GM12878 (cell line): ENCODE data around the gene PROSER3. TPM values are rescaled to one million over a fixed set of nuclear protein-coding genes. Genes with fewer than 3 reads are reported as not detected.

ENCODE experiments used
- ATAC-seq: fragments of 200-7000 bp; cut with Tn5 transposase; 3 replicates; pipeline ENCODE4 v1.9.1; 2020; ENCODE audit warnings: mild to moderate bottlenecking, moderate library complexity
- BruUV-seq: library from RNA; stranded (reverse); fragments of 400-500 nt; replicated peaks from 2 replicates; lab custom pipeline; 2021; lab: Mats Ljungman, UMichigan
- CTCF ChIA-PET: fragments of 300-600 bp; sonication (Branson Sonifier 250); formaldehyde crosslinking; extraction: SDS; loops from one replicate; lab custom pipeline; 2021; ENCODE audit warnings: inconsistent platforms; lab: Yijun Ruan, JAX
- POLR2A ChIA-PET: fragments of 350-600 bp; formaldehyde crosslinking; extraction: SDS; loops from one replicate; lab custom pipeline; 2021; ENCODE audit warnings: inconsistent platforms; lab: Charles Lee
- RAD21 ChIA-PET: fragments of 300-600 bp; sonication (Branson Sonifier 250); formaldehyde crosslinking; loops from one replicate; lab custom pipeline; 2023; ENCODE audit warnings: antibody characterized with exemption; ENCODE audit not compliant: unreplicated experiment; lab: Charles Lee
- SMC1A ChIA-PET: fragments of 300-600 bp; sonication (Branson Sonifier 250); formaldehyde crosslinking; loops from one replicate; lab custom pipeline; 2023; ENCODE audit not compliant: unreplicated experiment, uncharacterized antibody; lab: Charles Lee
- DNase-seq: peaks from one replicate; pipeline ENCODE4 v3.0.0-alpha.2; 2011; ENCODE audit warnings: low read depth, low spot score
- FAIRE-seq: peaks from 3 replicates; lab custom pipeline; 2011; peaks lifted over from hg19 to GRCh38; lab: Jason Lieb, UNC
- H2AFZ ChIP-seq: 2 replicates; pipeline ENCODE4 v1.6.0; 2011; ENCODE audit warnings: low read depth, low read length, control low read depth; ENCODE audit not compliant: control insufficient read depth
- H3K27ac ChIP-seq: 2 replicates; pipeline ENCODE4 v1.5.1; 2011; ENCODE audit warnings: control low read depth; ENCODE audit not compliant: control insufficient read depth, insufficient read depth
- H3K27me3 ChIP-seq, 2 experiments: replicated peaks in 1 of 2; 2 replicates each; pipeline versions ENCODE4 v1.6.0 to v1.6.1; 2011; ENCODE audit warnings: low read length in 1 of 2; ENCODE audit not compliant: control insufficient read depth in 2 of 2, insufficient read depth in 2 of 2
- H3K36me3 ChIP-seq, 2 experiments: 2 replicates each; pipeline ENCODE4 v1.5.1; 2011; ENCODE audit warnings: low read length in 1 of 2; ENCODE audit not compliant: control insufficient read depth in 2 of 2, insufficient read depth in 2 of 2
- H3K4me1 ChIP-seq: 2 replicates; pipeline ENCODE4 v1.6.1; 2011; ENCODE audit warnings: mild to moderate bottlenecking, low read length, moderate library complexity, mixed read lengths; ENCODE audit not compliant: control insufficient read depth, insufficient read depth
- H3K4me2 ChIP-seq: 2 replicates; pipeline ENCODE4 v1.6.0; 2011; ENCODE audit warnings: control low read depth; ENCODE audit not compliant: control insufficient read depth, insufficient read depth
- H3K4me3 ChIP-seq: fragments of 200-600 bp; sonication (generic); 2 replicates; pipeline ENCODE4 v1.5.1; 2016
- H3K79me2 ChIP-seq: 2 replicates; pipeline ENCODE4 v1.6.0; 2011; ENCODE audit warnings: low read length; ENCODE audit not compliant: control insufficient read depth, insufficient read depth
- H3K9ac ChIP-seq: 2 replicates; pipeline ENCODE4 v1.8.0; 2011; ENCODE audit warnings: low read length, control low read depth, mixed read lengths; ENCODE audit not compliant: control insufficient read depth, insufficient read depth
- H3K9me3 ChIP-seq: replicated peaks from 3 replicates; pipeline ENCODE4 v1.5.1; 2011; ENCODE audit warnings: mild to moderate bottlenecking, low read length; ENCODE audit not compliant: control insufficient read depth, insufficient read depth
- H4K20me1 ChIP-seq: 2 replicates; pipeline ENCODE4 v1.6.0; 2011; ENCODE audit not compliant: control insufficient read depth, insufficient read depth
- CHD2 ChIP-seq: IDR thresholded peaks from 2 replicates; pipeline ENCODE4 v1.6.1; 2011; ENCODE audit warnings: low read depth, low read length, improper control_type of control experiment, borderline replicate concordance
- CREB1 ChIP-seq: IDR thresholded peaks from 2 replicates; pipeline ENCODE4 v1.6.1; 2012; ENCODE audit warnings: low read depth, mild to moderate bottlenecking, inconsistent platforms
- CTCF ChIP-seq, 3 experiments: IDR thresholded peaks in 2 of 3; conservative IDR thresholded peaks in 1 of 3; 2 replicates each; pipeline ENCODE4 v1.5.1; 2011; ENCODE audit warnings: low read depth in 3 of 3, low read length in 3 of 3, mild to moderate bottlenecking in 3 of 3, control low read depth in 2 of 3, moderate library complexity in 2 of 3, inconsistent platforms in 1 of 3, mixed read lengths in 1 of 3; ENCODE audit not compliant: control insufficient read depth in 2 of 3, insufficient read depth in 1 of 3; ENCODE audit errors: extremely low read depth in 1 of 3
- FOXK2 ChIP-seq: fragments of 450-650 bp; IDR thresholded peaks from 2 replicates; pipeline ENCODE4 v1.6.1; 2017; ENCODE audit warnings: mild to moderate bottlenecking, moderate library complexity
- POLR2AphosphoS2 ChIP-seq: IDR thresholded peaks from 2 replicates; pipeline ENCODE4 v1.6.1; 2011; ENCODE audit warnings: low read depth, mild to moderate bottlenecking, low read length, improper control_type of control experiment, moderate library complexity
- RAD21 ChIP-seq: IDR thresholded peaks from 2 replicates; pipeline ENCODE4 v1.6.1; 2011; ENCODE audit warnings: mild to moderate bottlenecking, low read depth, low read length, moderate library complexity; ENCODE audit not compliant: insufficient read depth
- RB1 ChIP-seq: fragments of 450-650 bp; formaldehyde crosslinking; IDR thresholded peaks from 2 replicates; pipeline ENCODE4 v1.6.1; 2017; ENCODE audit warnings: mild to moderate bottlenecking, borderline replicate concordance
- SMC3 ChIP-seq: IDR thresholded peaks from 2 replicates; pipeline ENCODE4 v1.6.1; 2011; ENCODE audit warnings: low read length, improper control_type of control experiment, borderline replicate concordance
- SP1 ChIP-seq: IDR thresholded peaks from one replicate; pipeline ENCODE4 v1.6.1; 2011; ENCODE audit warnings: low read depth, low read length
- TBL1XR1 ChIP-seq: IDR thresholded peaks from 2 replicates; pipeline ENCODE4 v1.6.1; 2012; ENCODE audit warnings: low read depth, low read length, improper control_type of control experiment
- WGBS: methylation state at CpG from one replicate; pipeline ENCODE4 v1.1.6; 2016; ENCODE audit warnings: low lambda C conversion rate; ENCODE audit not compliant: insufficient replicate concordance, insufficient coverage; ENCODE audit errors: missing lambda C conversion rate; 5-methylcytosine and 5-hydroxymethylcytosine counted together
- in situ Hi-C: fragments of 300-500 bp; cut with MboI; formaldehyde crosslinking; loops from 9 replicates; pipeline ENCODE4 v1.14.3; 2018; ENCODE audit warnings: mixed read lengths
- intact Hi-C: fragments of 100-400 bp; cut with micrococcal nuclease; formaldehyde crosslinking; loops from one replicate; pipeline ENCODE4 v1.14.2; 2022; ENCODE audit not compliant: unreplicated experiment
- polyA plus RNA-seq, 11 experiments: library from polyadenylated mRNA; depleted of rRNA in 4 of 11; unstranded in 6 of 11; stranded (reverse) in 5 of 11; fragments of >200 nt; fragmentation: Nextera tagmentation in 4 of 11; fragmentation: Illumina TruSeq in 1 of 11; extraction: Ambion mirVana in 4 of 11; extraction: Trizol in 1 of 11; gene quantifications; 1 replicate in 1 of 11; 2 replicates in 10 of 11; pipeline versions ENCODE4 v1.2.1 to v1.2.3, GENCODE V29; 2011 to 2016; ENCODE audit warnings: inconsistent platforms in 2 of 11, missing spikeins in 2 of 11, low read depth in 1 of 11
- total RNA-seq, 4 experiments: library from RNA; depleted of rRNA in 3 of 4; stranded (reverse); fragments of >200 nt in 3 of 4; fragmentation: Illumina TruSeq in 1 of 4; extraction: Trizol in 1 of 4; gene quantifications; 2 replicates each; pipeline versions ENCODE4 v1.2.1 to v1.2.3, GENCODE V29; 2013 to 2021
- TF ChIP-seq, protein P1 (sequence below): fragments of 450-650 bp; IDR thresholded peaks from 2 replicates; pipeline ENCODE4 v1.6.1; 2017; ENCODE audit warnings: antibody characterized with exemption, mild to moderate bottlenecking, moderate library complexity
- TF ChIP-seq, protein P2 (sequence below): IDR thresholded peaks from 2 replicates; pipeline ENCODE4 v1.6.1; 2011; ENCODE audit warnings: borderline replicate concordance, low read depth, mild to moderate bottlenecking, moderate library complexity, mixed read lengths, low read length; ENCODE audit not compliant: insufficient read depth; ENCODE audit errors: extremely low read length

PROSER3 gene
- total and polyA plus RNA-seq, 10 of the 15 experiments (the other 5 are each of a cell fraction or from before 2014, with no cell fraction given) = 0.85 to 25.1 (median 9.6) TPM

GRCh38 chr19:35790981-35791813, 33.2 kb downstream of the PROSER3 start:
- ChIA-PET RAD21 (interaction anchor here (0.9 kb wide), 1 partner anchor 97 kb away, joined by 3 read pairs; no protein-coding TSS in a partner anchor), POLR2A (no interaction called here)
- Histone ChIP-seq H3K79me2 (no peaks in the 10 kb centered on the region), H2AFZ (no peak overlapping the region), H3K4me1 (no peaks in the 10 kb centered on the region), H3K4me2 (no peak overlapping the region), H3K27me3 (no peaks in the 10 kb centered on the region; a peak in 1 of 4 replicates), H3K9ac (no peak overlapping the region)
- peak; percentile 78 for ATAC-seq
- BruUV-seq = no TSS peak
- in situ Hi-C loops (no loop called here), intact Hi-C loops (no loop called here)
- TF ChIP-seq RAD21 (peak; percentile 26; the same call in 1 of the 2 replicates), CREB1 (no peak), CHD2 (no peak), SP1 (no peak), TBL1XR1 (no peak), POLR2AphosphoS2 (no peak), RB1 (no peak), CTCF (IDR thresholded peaks at IDR 0.05 in 2 of 3, conservative IDR thresholded peaks at IDR 0.05 in 1 of 3; ENCODE audit: control insufficient read depth in 2 of 3, extremely low read depth in 1 of 3, insufficient read depth in 1 of 3, low read depth in 3 of 3, low read length in 3 of 3) (peak; percentile 25 to 32 (median 28); a peak in 4 of 6 replicates), FOXK2 (no peak), SMC3 (peak; percentile 24; the same call in 1 of the 2 replicates)
- TF ChIP-seq, protein P1, sequence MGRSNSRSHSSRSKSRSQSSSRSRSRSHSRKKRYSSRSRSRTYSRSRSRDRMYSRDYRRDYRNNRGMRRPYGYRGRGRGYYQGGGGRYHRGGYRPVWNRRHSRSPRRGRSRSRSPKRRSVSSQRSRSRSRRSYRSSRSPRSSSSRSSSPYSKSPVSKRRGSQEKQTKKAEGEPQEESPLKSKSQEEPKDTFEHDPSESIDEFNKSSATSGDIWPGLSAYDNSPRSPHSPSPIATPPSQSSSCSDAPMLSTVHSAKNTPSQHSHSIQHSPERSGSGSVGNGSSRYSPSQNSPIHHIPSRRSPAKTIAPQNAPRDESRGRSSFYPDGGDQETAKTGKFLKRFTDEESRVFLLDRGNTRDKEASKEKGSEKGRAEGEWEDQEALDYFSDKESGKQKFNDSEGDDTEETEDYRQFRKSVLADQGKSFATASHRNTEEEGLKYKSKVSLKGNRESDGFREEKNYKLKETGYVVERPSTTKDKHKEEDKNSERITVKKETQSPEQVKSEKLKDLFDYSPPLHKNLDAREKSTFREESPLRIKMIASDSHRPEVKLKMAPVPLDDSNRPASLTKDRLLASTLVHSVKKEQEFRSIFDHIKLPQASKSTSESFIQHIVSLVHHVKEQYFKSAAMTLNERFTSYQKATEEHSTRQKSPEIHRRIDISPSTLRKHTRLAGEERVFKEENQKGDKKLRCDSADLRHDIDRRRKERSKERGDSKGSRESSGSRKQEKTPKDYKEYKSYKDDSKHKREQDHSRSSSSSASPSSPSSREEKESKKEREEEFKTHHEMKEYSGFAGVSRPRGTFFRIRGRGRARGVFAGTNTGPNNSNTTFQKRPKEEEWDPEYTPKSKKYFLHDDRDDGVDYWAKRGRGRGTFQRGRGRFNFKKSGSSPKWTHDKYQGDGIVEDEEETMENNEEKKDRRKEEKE = no peak
- TF ChIP-seq, protein P2, sequence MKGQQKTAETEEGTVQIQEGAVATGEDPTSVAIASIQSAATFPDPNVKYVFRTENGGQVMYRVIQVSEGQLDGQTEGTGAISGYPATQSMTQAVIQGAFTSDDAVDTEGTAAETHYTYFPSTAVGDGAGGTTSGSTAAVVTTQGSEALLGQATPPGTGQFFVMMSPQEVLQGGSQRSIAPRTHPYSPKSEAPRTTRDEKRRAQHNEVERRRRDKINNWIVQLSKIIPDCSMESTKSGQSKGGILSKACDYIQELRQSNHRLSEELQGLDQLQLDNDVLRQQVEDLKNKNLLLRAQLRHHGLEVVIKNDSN = no peak
- TF ChIP-seq, all 136 proteins: peak for 3
- DNase-seq = no peak
- H3K9me3 ChIP-seq = no peaks in the 10 kb centered on the region
- ChIA-PET SMC1A (no interaction called here), CTCF (interaction anchor here (1.0 kb wide), 1 partner anchor 98 kb away, joined by 3 read pairs; no protein-coding TSS in a partner anchor)
- H3K36me3 ChIP-seq = no peaks in the 10 kb centered on the region
- 34% methylated on average over 20 of the region's 20 CpGs for WGBS
- H3K27ac ChIP-seq = no peak overlapping the region
- no peaks in the 10 kb centered on the region for H4K20me1 ChIP-seq
- no peak overlapping the region for H3K4me3 ChIP-seq
- FAIRE-seq = no peak
